ENCODE measurements around the gene GREB1. TPM values are rescaled to one million over a fixed set of nuclear protein-coding genes. Genes with fewer than 3 reads are reported as not detected.
A peak's percentile ranks its signal among the peaks of the same experiment; 100 is the strongest.

GREB1 gene
- total and polyA plus RNA-seq, 2 of the 13 experiments (the other 11 are each of a cell fraction or from before 2014, with no cell fraction given), result 31.3 to 61.2 TPM

DNA sequence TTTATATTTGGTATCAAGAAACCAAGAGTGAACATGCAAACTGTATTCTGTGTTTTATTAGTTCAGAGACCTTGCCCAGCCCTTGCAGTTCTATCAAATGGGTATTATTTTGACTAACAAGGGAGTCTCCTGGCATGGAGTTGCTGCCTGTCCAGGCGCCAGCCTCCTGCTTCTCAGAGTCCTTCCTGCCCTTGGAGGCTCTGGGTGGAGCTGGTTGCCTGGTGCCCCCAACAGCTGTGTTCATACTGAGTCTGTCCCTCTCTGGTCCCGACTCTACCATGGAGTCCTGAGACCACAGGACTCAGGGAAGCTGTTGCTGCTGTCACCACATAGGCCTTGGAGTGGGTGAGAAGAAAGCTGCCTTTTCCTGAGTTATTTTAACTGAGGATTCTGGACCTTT lies 26.3 kb upstream of the GREB1 start (continued):
- TF ChIP-seq GLI4 (CRISPR knock-in tag; IDR thresholded peaks at IDR 0.05; ENCODE audit: borderline replicate concordance), result 0 out of 2 replicates have a peak, but pooled peaks have one; percentile 42
- no peak for TF ChIP-seq MAZ (IDR thresholded peaks at IDR 0.05; ENCODE audit: borderline replicate concordance, low read depth, low read length)
- 0 out of 2 replicates have a peak, but pooled peaks have one; percentile 21 for TF ChIP-seq MAZ (CRISPR knock-in tag; IDR thresholded peaks at IDR 0.05; ENCODE audit: low read depth)
- no peak for TF ChIP-seq ZNF350 (CRISPR knock-in tag; IDR thresholded peaks at IDR 0.05; ENCODE audit: borderline replicate concordance, low read depth)
- TF ChIP-seq, protein P1, sequence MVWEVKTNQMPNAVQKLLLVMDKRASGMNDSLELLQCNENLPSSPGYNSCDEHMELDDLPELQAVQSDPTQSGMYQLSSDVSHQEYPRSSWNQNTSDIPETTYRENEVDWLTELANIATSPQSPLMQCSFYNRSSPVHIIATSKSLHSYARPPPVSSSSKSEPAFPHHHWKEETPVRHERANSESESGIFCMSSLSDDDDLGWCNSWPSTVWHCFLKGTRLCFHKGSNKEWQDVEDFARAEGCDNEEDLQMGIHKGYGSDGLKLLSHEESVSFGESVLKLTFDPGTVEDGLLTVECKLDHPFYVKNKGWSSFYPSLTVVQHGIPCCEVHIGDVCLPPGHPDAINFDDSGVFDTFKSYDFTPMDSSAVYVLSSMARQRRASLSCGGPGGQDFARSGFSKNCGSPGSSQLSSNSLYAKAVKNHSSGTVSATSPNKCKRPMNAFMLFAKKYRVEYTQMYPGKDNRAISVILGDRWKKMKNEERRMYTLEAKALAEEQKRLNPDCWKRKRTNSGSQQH (CRISPR knock-in tag; IDR thresholded peaks at IDR 0.05; ENCODE audit: low read depth), result no peak
- TF ChIP-seq, protein P2, sequence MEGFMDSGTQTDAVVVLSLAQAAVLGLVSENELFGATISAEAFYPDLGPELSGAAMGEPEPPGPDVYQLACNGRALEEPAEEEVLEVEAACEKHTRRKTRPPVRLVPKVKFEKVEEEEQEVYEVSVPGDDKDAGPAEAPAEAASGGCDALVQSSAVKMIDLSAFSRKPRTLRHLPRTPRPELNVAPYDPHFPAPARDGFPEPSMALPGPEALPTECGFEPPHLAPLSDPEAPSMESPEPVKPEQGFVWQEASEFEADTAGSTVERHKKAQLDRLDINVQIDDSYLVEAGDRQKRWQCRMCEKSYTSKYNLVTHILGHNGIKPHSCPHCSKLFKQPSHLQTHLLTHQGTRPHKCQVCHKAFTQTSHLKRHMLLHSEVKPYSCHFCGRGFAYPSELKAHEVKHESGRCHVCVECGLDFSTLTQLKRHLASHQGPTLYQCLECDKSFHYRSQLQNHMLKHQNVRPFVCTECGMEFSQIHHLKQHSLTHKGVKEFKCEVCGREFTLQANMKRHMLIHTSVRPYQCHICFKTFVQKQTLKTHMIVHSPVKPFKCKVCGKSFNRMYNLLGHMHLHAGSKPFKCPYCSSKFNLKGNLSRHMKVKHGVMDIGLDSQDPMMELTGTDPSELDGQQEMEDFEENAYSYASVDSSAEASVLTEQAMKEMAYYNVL (CRISPR knock-in tag; IDR thresholded peaks at IDR 0.05; ENCODE audit: borderline replicate concordance), result no peak
- 0 out of 2 replicates have a peak, but pooled peaks have one; percentile 47 for TF ChIP-seq ZSCAN25 (CRISPR knock-in tag; IDR thresholded peaks at IDR 0.05)
- no peak for TF ChIP-seq ZNF3 (CRISPR knock-in tag; IDR thresholded peaks at IDR 0.05)
- 0 out of 2 replicates have a peak, but pooled peaks have one; percentile 8 for TF ChIP-seq SALL1 (CRISPR knock-in tag; IDR thresholded peaks at IDR 0.05)
- TF ChIP-seq ZNF160 (CRISPR knock-in tag; IDR thresholded peaks at IDR 0.05), result no peak

All from HepG2 (cell line).